ENCODE results near the gene ZFP30. TPM values are rescaled to one million over a fixed set of nuclear protein-coding genes. Genes with fewer than 3 reads are reported as not detected.

ZFP30 gene
- total and polyA plus RNA-seq, 2 of the 13 experiments (the other 11 are each of a cell fraction or from before 2014, with no cell fraction given), result 3.4 to 19.2 TPM

DNA sequence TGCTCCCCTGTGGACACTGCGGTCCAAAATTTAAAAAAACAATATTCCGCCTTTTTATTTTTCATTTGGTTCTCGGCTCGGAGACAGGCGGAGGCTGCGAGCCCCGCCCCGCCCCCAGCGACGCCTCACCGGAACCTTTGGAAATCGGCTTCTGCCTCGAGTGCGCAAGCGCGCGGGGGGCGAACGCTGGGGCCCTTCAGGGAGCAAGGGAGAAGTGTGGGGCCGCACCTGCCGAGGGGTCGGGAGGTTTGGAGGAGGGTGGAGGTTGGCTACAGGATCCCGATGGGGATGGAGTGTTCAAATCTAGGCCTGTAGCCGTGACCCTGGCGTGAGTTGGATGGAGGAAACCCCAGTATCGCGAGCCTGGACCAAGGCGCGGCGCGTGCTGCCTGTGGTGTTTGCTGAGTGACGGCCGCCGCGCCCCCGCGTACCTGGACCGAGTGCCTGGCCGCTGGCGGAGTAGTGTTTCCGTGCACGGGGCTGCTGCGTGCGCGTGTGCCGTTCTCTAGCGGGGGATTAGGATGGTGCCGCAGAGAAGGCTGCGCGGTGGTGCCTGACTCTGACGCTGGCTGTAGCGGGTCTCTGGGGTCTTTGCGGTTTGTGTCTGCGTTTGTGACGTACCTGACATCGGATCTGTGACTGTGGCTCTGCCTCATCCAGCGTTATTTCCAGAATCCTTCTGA is 565 bp upstream of the ZFP30 start (continued):
- TF ChIP-seq, protein P1, sequence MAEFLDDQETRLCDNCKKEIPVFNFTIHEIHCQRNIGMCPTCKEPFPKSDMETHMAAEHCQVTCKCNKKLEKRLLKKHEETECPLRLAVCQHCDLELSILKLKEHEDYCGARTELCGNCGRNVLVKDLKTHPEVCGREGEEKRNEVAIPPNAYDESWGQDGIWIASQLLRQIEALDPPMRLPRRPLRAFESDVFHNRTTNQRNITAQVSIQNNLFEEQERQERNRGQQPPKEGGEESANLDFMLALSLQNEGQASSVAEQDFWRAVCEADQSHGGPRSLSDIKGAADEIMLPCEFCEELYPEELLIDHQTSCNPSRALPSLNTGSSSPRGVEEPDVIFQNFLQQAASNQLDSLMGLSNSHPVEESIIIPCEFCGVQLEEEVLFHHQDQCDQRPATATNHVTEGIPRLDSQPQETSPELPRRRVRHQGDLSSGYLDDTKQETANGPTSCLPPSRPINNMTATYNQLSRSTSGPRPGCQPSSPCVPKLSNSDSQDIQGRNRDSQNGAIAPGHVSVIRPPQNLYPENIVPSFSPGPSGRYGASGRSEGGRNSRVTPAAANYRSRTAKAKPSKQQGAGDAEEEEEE (CRISPR knock-in tag; IDR thresholded peaks at IDR 0.05; ENCODE audit: borderline replicate concordance), result no peak
- TF ChIP-seq ZFP36 (IDR thresholded peaks at IDR 0.05; ENCODE audit: borderline replicate concordance, low read depth, low read length, partially characterized antibody), result no peak
- peak; percentile 82; the same call in 1 of the 2 replicates for TF ChIP-seq CCDC6 (CRISPR knock-in tag; IDR thresholded peaks at IDR 0.05)
- no peak for TF ChIP-seq KDM6A (CRISPR knock-in tag; IDR thresholded peaks at IDR 0.05; ENCODE audit: low read depth)
- TF ChIP-seq, protein P2, sequence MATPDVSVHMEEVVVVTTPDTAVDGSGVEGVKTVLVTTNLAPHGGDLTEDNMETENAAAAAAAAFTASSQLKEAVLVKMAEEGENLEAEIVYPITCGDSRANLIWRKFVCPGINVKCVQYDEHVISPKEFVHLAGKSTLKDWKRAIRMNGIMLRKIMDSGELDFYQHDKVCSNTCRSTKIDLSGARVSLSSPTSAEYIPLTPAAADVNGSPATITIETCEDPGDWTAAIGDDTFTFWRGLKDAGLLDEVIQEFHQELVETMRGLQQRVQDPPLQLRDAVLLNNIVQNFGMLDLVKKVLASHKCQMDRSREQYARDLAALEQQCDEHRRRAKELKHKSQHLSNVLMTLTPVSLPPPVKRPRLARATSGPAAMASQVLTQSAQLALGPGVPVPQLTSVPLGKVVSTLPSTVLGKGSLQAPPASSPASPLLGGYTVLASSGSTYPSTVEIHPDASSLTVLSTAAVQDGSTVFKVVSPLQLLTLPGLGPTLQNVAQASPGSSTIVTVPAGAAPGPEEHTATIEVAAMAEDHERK (CRISPR knock-in tag; IDR thresholded peaks at IDR 0.05; ENCODE audit: low read depth), result 0 out of 2 replicates have a peak, but pooled peaks have one; percentile 45
- TF ChIP-seq PHF5A (CRISPR knock-in tag; IDR thresholded peaks at IDR 0.05; ENCODE audit: low read depth, unreplicated experiment), result peak; percentile 25
- peak; percentile 83; the same call in 1 of the 2 replicates for TF ChIP-seq ZNF350 (CRISPR knock-in tag; IDR thresholded peaks at IDR 0.05; ENCODE audit: borderline replicate concordance, low read depth)
- TF ChIP-seq ZNF777 (CRISPR knock-in tag; IDR thresholded peaks at IDR 0.05), result no peak
- no peak for TF ChIP-seq PRMT3 (CRISPR knock-in tag; IDR thresholded peaks at IDR 0.05; ENCODE audit: borderline replicate concordance, low read depth)
- TF ChIP-seq, protein P3, sequence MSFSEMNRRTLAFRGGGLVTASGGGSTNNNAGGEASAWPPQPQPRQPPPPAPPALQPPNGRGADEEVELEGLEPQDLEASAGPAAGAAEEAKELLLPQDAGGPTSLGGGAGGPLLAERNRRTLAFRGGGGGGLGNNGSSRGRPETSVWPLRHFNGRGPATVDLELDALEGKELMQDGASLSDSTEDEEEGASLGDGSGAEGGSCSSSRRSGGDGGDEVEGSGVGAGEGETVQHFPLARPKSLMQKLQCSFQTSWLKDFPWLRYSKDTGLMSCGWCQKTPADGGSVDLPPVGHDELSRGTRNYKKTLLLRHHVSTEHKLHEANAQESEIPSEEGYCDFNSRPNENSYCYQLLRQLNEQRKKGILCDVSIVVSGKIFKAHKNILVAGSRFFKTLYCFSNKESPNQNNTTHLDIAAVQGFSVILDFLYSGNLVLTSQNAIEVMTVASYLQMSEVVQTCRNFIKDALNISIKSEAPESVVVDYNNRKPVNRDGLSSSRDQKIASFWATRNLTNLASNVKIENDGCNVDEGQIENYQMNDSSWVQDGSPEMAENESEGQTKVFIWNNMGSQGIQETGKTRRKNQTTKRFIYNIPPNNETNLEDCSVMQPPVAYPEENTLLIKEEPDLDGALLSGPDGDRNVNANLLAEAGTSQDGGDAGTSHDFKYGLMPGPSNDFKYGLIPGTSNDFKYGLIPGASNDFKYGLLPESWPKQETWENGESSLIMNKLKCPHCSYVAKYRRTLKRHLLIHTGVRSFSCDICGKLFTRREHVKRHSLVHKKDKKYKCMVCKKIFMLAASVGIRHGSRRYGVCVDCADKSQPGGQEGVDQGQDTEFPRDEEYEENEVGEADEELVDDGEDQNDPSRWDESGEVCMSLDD (CRISPR knock-in tag; IDR thresholded peaks at IDR 0.05; ENCODE audit: borderline replicate concordance), result no peak; the same call in 1 of the 2 replicates
- TF ChIP-seq, protein P4, sequence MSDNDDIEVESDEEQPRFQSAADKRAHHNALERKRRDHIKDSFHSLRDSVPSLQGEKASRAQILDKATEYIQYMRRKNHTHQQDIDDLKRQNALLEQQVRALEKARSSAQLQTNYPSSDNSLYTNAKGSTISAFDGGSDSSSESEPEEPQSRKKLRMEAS (IDR thresholded peaks at IDR 0.05), result peak; percentile 94
- TF ChIP-seq ZNF879 (CRISPR knock-in tag; IDR thresholded peaks at IDR 0.05), result no peak; the same call in 1 of the 2 replicates
- peak; percentile 60 for TF ChIP-seq KAT8 (CRISPR knock-in tag; IDR thresholded peaks at IDR 0.05)
- TF ChIP-seq IKZF1 (IDR thresholded peaks at IDR 0.05), result no peak
- no peak for TF ChIP-seq BCL6 (CRISPR knock-in tag; IDR thresholded peaks at IDR 0.05)
- peak; percentile 11 for TF ChIP-seq IKZF4 (CRISPR knock-in tag; IDR thresholded peaks at IDR 0.05; ENCODE audit: borderline replicate concordance, low read depth, not compliant biosample characterization)
- TF ChIP-seq, protein P5, sequence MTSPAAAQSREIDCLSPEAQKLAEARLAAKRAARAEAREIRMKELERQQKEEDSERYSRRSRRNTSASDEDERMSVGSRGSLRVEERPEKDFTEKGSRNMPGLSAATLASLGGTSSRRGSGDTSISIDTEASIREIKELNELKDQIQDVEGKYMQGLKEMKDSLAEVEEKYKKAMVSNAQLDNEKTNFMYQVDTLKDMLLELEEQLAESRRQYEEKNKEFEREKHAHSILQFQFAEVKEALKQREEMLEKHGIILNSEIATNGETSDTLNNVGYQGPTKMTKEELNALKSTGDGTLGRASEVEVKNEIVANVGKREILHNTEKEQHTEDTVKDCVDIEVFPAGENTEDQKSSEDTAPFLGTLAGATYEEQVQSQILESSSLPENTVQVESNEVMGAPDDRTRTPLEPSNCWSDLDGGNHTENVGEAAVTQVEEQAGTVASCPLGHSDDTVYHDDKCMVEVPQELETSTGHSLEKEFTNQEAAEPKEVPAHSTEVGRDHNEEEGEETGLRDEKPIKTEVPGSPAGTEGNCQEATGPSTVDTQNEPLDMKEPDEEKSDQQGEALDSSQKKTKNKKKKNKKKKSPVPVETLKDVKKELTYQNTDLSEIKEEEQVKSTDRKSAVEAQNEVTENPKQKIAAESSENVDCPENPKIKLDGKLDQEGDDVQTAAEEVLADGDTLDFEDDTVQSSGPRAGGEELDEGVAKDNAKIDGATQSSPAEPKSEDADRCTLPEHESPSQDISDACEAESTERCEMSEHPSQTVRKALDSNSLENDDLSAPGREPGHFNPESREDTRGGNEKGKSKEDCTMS (CRISPR knock-in tag; conservative IDR thresholded peaks at IDR 0.05), result no peak
- 0 out of 2 replicates have a peak, but pooled peaks have one; percentile 52 for TF ChIP-seq BRCA1 (CRISPR knock-in tag; IDR thresholded peaks at IDR 0.05)
